Heart left ventricle (tissue), 13 donors: Measurements from ENCODE around the gene WIPF3.

ENCODE experiments used
- CTCF ChIP-seq, 12 donors: fragments of 200-600 bp; sonication (generic) in 4 of 12; IDR thresholded peaks; one replicate each; pipeline versions ENCODE4 v1.5.0 to v1.8.0; 2018 to 2022; ENCODE audit warnings: antibody characterized with exemption in 12 of 12, mild to moderate bottlenecking in 5 of 12
- POLR2A ChIP-seq, 2 donors: fragments of 450-650 bp; IDR thresholded peaks; one replicate each; pipeline ENCODE4 v1.6.1; 2017; ENCODE audit warnings: antibody characterized with exemption in 2 of 2, mild to moderate bottlenecking in 2 of 2, moderate library complexity in 2 of 2
- donor health status: ischemic (EF 13 %, LVEDD 7.1; RV severe dilation, severe dysfunction).
- donor health status: DM: no; HTN: yes; CAD: no.
- donor health status: DM: no; HTN: no; CAD: no.
- donor health status: ischemic (EF 25% LVEDD 6.9; RV normal size, moderate dysfunction).
- donor health status: ischemic (EF 25% LVEDD 5.7; RV mildly dilated, moderate dysfunction).
- donor health status: ischemic (EF 35%, LVEDD 5.7; RV mildly dilated, moderate dysfunction).
- donor health status: nonischemic (EF 11% LVEDD 7.7; RV severe dilation, severe dysfunction).
- donor health status: DM: yes; HTN: yes; CAD: no.
- donor health status: PGD.
- donor health status: ischemic (EF 29% LVEDD 5.4; RV normal size, mild dysfunction).
- donor health status: nonischemic (EF 23%, LVEDD 6.1; RV moderate dilation, normal function).

- TF ChIP-seq CTCF (IDR thresholded peaks at IDR 0.05) (no peak), POLR2A (IDR thresholded peaks at IDR 0.05) (no peak)
Observed at GRCh38 chr7:29888006-29888405, 81.7 kb downstream of the WIPF3 start.
